Uterus (tissue), 4 donors: ENCODE results near the gene TWSG1. TPM values are rescaled to one million over a fixed set of nuclear protein-coding genes. Genes with fewer than 3 reads are reported as not detected.

Source experiments
- DNase-seq, 2 donors: peaks; one replicate each; pipeline ENCODE4 v3.0.0-alpha.2; 2019 to 2020
- H3K27ac ChIP-seq, 2 donors: fragments of 200-600 bp; sonication (generic); 1 replicate in 1 of 2; 2 replicates in 1 of 2; pipeline ENCODE4 v1.5.1; 2016 to 2018
- H3K27me3 ChIP-seq, 2 donors: fragments of 200-600 bp; sonication (generic); one replicate each; pipeline ENCODE4 v1.5.1; 2018 to 2019; ENCODE audit warnings: control low read depth in 1 of 2
- H3K36me3 ChIP-seq, 2 donors: fragments of 200-600 bp; sonication (generic); one replicate each; pipeline ENCODE4 v1.5.1; 2019; ENCODE audit warnings: control low read depth in 1 of 2
- H3K4me1 ChIP-seq, 2 donors: fragments of 200-600 bp; sonication (generic); one replicate each; pipeline ENCODE4 v1.5.1; 2018 to 2019; ENCODE audit warnings: control low read depth in 1 of 2
- H3K4me3 ChIP-seq, 2 donors: fragments of 200-600 bp; sonication (generic); 1 replicate in 1 of 2; 2 replicates in 1 of 2; pipeline ENCODE4 v1.5.1; 2018 to 2019; ENCODE audit warnings: mild to moderate bottlenecking in 1 of 2
- H3K9me3 ChIP-seq, 2 donors: fragments of 200-600 bp; sonication (generic); one replicate each; pipeline ENCODE4 v1.5.1; 2019; ENCODE audit warnings: control low read depth in 1 of 2
- POLR2A ChIP-seq, 2 donors: fragments of 450-650 bp; IDR thresholded peaks; one replicate each; pipeline ENCODE4 v1.6.1; 2016; ENCODE audit warnings: antibody characterized with exemption in 2 of 2, mild to moderate bottlenecking in 1 of 2, moderate library complexity in 1 of 2
- intact Hi-C: fragments of 100-400 bp; cut with DNase I; formaldehyde crosslinking; loops from one replicate; pipeline ENCODE4 v1.15.1; 2023; ENCODE audit warnings: low total_unique reads
- total RNA-seq, 4 donors: library from RNA; depleted of rRNA in 3 of 4; stranded (reverse); fragments of >200 nt in 3 of 4; gene quantifications; one replicate each; pipeline versions ENCODE4 v1.1.0 to v1.2.4, GENCODE V29; 2014 to 2023
- TF ChIP-seq, protein P1 (sequence below), 4 experiments: fragments of 200-600 bp in 2 of 4; fragments of 450-650 bp in 2 of 4; sonication (generic) in 2 of 4; IDR thresholded peaks; one replicate each; pipeline ENCODE4 v1.5.1; 2016 to 2019; ENCODE audit warnings: antibody characterized with exemption in 4 of 4, mild to moderate bottlenecking in 2 of 4, moderate library complexity in 1 of 4
- donor health status: DM: yes; HTN: yes; CAD: no.

Gene TWSG1
- total RNA-seq, 4 donors from 2014 or later = 47.6 to 198 (median 61.0) TPM

- H3K27me3 ChIP-seq = no peaks in the 10 kb centered on the region
- no peaks in the 10 kb centered on the region for H3K4me1 ChIP-seq
- DNase-seq = peak in 1 of 2 donors; percentile 55
- no peaks in the 10 kb centered on the region for H3K9me3 ChIP-seq
- no peak overlapping the region for H3K4me3 ChIP-seq
- intact Hi-C loops = no loop called here
- TF ChIP-seq POLR2A (IDR thresholded peaks at IDR 0.05) = no peak
- TF ChIP-seq, protein P1, sequence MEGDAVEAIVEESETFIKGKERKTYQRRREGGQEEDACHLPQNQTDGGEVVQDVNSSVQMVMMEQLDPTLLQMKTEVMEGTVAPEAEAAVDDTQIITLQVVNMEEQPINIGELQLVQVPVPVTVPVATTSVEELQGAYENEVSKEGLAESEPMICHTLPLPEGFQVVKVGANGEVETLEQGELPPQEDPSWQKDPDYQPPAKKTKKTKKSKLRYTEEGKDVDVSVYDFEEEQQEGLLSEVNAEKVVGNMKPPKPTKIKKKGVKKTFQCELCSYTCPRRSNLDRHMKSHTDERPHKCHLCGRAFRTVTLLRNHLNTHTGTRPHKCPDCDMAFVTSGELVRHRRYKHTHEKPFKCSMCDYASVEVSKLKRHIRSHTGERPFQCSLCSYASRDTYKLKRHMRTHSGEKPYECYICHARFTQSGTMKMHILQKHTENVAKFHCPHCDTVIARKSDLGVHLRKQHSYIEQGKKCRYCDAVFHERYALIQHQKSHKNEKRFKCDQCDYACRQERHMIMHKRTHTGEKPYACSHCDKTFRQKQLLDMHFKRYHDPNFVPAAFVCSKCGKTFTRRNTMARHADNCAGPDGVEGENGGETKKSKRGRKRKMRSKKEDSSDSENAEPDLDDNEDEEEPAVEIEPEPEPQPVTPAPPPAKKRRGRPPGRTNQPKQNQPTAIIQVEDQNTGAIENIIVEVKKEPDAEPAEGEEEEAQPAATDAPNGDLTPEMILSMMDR (IDR thresholded peaks at IDR 0.05) = no peak
- H3K36me3 ChIP-seq = no peaks in the 10 kb centered on the region
- peak overlapping the region in 1 of 2 donors; percentile 36 for H3K27ac ChIP-seq
These were observed 70.0 kb downstream of the TWSG1 start for GRCh38 chr18:9404565-9405060.

DNA sequence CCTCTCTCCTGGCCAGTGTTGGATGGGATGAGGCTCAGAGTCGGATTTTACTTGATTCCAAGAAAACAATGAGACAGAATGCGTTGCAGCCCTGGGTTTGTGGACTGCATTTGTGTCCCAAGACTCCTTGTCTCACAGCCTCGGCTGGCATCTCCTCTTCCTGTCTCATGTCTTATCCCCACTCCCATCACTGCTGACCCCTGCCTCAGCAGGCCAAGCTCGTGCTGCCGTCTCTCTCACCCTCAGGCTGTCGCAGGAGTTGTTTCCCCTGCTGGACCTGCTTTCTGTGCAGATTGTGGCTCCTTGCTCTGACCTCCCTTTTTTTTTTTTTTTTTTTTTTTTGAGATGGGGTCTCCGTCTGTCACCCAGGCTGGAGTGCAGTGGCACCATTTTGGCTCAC, 70.6 kb downstream of the TWSG1 start:
- Histone ChIP-seq H3K27ac (peak overlapping the region in 1 of 2 donors; percentile 36), H3K36me3 (no peaks in the 10 kb centered on the region), H3K27me3 (no peaks in the 10 kb centered on the region), H3K4me1 (no peaks in the 10 kb centered on the region), H3K9me3 (no peaks in the 10 kb centered on the region), H3K4me3 (no peak overlapping the region)
- no peak for TF ChIP-seq POLR2A (IDR thresholded peaks at IDR 0.05)
- DNase-seq = no peak
- intact Hi-C loops = no loop called here

DNA sequence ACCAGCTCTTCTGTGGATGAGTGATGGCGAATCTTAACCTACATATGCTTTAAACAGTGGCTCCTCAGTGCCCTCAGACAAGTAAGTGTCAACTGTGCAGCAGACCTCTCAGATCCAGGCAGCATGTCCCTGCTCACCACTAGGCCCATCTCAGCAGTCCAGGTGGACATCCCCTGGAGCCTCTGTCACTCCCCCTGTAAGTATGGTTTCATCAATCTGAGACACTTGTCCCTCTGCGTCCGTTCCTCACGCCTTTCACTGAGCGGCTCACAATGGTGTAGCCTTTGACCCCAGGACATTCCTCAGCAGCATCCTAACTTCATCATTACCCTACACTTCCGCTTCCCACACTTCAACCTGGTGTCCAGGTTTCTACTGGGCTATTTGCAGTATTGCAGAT, 71.4 kb downstream of the TWSG1 start:
- Histone ChIP-seq H3K4me1 (no peaks in the 10 kb centered on the region), H3K4me3 (no peak overlapping the region), H3K9me3 (no peaks in the 10 kb centered on the region), H3K36me3 (no peaks in the 10 kb centered on the region), H3K27ac (no peak overlapping the region), H3K27me3 (no peaks in the 10 kb centered on the region)
- intact Hi-C loops = no loop called here
- no peak for TF ChIP-seq POLR2A (IDR thresholded peaks at IDR 0.05)
- no peak for DNase-seq

- no peak overlapping the region for H3K4me3 ChIP-seq
- no peak for TF ChIP-seq POLR2A (IDR thresholded peaks at IDR 0.05)
- TF ChIP-seq, protein P1 (IDR thresholded peaks at IDR 0.05) = no peak
- no peak overlapping the region for H3K27ac ChIP-seq
- H3K27me3 ChIP-seq = no peaks in the 10 kb centered on the region
- DNase-seq = no peak
- H3K4me1 ChIP-seq = no peaks in the 10 kb centered on the region
- intact Hi-C loops = no loop called here
- H3K36me3 ChIP-seq = no peaks in the 10 kb centered on the region
- H3K9me3 ChIP-seq = no peaks in the 10 kb centered on the region
These were observed 75.9 kb downstream of the TWSG1 start for GRCh38 chr18:9410515-9410914.

- Histone ChIP-seq H3K4me1 (no peaks in the 10 kb centered on the region), H3K36me3 (no peaks in the 10 kb centered on the region), H3K9me3 (no peaks in the 10 kb centered on the region), H3K27me3 (no peaks in the 10 kb centered on the region), H3K27ac (no peak overlapping the region), H3K4me3 (no peak overlapping the region)
- intact Hi-C loops = no loop called here
- DNase-seq = no peak
- TF ChIP-seq POLR2A (IDR thresholded peaks at IDR 0.05) = no peak
- TF ChIP-seq, protein P1 (IDR thresholded peaks at IDR 0.05) = no peak
These were observed 79.0 kb downstream of the TWSG1 start for GRCh38 chr18:9413576-9413975.

DNA sequence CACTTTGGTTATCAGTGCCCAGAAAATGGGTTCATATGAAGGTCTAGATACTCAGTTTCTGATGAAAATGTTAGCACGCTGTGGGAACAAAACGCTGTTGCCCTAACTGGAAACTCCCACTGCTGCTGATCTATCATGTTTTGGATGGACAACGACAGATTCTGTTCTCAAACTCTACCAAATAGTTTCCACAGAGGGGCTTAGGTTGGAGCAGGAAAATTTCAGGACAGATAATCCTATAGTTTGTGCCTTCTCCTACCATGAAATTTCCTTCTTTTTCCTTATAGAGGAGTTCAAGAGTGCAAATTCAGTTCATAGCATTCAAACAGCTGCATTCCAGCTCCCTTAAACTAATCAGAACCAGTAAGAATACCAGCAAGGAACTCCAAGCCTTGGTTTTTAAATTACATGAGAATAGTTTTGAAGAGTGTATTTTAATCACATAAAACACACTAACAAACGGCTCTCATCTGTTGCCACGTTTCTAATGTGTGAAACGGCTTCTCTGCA, 82.0 kb downstream of the TWSG1 start:
- no peak overlapping the region for H3K4me3 ChIP-seq
- no peaks in the 10 kb centered on the region for H3K4me1 ChIP-seq
- H3K9me3 ChIP-seq = no peaks in the 10 kb centered on the region
- intact Hi-C loops = no loop called here
- no peak for TF ChIP-seq POLR2A (IDR thresholded peaks at IDR 0.05)
- H3K27ac ChIP-seq = peak overlapping the region; percentile 61 to 62
- no peaks in the 10 kb centered on the region for H3K36me3 ChIP-seq
- no peak for DNase-seq
- no peaks in the 10 kb centered on the region for H3K27me3 ChIP-seq
